H1 (cell line): ENCODE measurements around the gene PDZRN3. TPM values are rescaled to one million over a fixed set of nuclear protein-coding genes. Genes with fewer than 3 reads are reported as not detected.

Source experiments
- CEBPB ChIP-seq: IDR thresholded peaks from 2 replicates; pipeline ENCODE4 v1.6.1; 2012; ENCODE audit warnings: low read depth, low read length
- CTBP2 ChIP-seq: IDR thresholded peaks from 2 replicates; pipeline ENCODE4 v1.7.0; 2011; ENCODE audit warnings: borderline replicate concordance, mild to moderate bottlenecking, moderate library complexity, mixed read lengths, low read length; ENCODE audit not compliant: insufficient read depth, insufficient read length
- MAFK ChIP-seq: IDR thresholded peaks from 2 replicates; pipeline ENCODE4 v1.6.1; 2012; ENCODE audit warnings: low read depth, mild to moderate bottlenecking, improper control_type of control experiment, low read length
- POLR2AphosphoS5 ChIP-seq: IDR thresholded peaks from 2 replicates; pipeline ENCODE4 v1.6.1; 2011; ENCODE audit warnings: low read depth, low read length
- POU5F1 ChIP-seq: IDR thresholded peaks from 2 replicates; pipeline ENCODE4 v1.6.1; 2011; ENCODE audit warnings: low read depth, mild to moderate bottlenecking, low read length, moderate library complexity
- polyA plus RNA-seq, 7 experiments: library from polyadenylated mRNA; depleted of rRNA in 3 of 7; stranded (reverse) in 5 of 7; unstranded in 2 of 7; fragments of >200 nt in 5 of 7; fragments of 200-250 nt in 2 of 7; gene quantifications; 1 replicate in 5 of 7; 2 replicates in 1 of 7; 4 replicates in 1 of 7; pipeline versions ENCODE4 v1.2.1 to v1.2.3, GENCODE V29; 2011 to 2013; ENCODE audit warnings: missing spikeins in 2 of 7, mixed read lengths in 2 of 7
- total RNA-seq: library from RNA; stranded (reverse); fragmentation: NEBNext Ultra II Directional; extraction: Animal tissue kit (Norgen Biotek cat#: 25700); gene quantifications from 2 replicates; pipeline ENCODE4 v1.2.1, GENCODE V29; 2021
- TF ChIP-seq, protein P1 (sequence below): IDR thresholded peaks from 2 replicates; pipeline ENCODE4 v1.6.1; 2012; ENCODE audit warnings: inconsistent platforms
- TF ChIP-seq, protein P2 (sequence below): fragments of 300-600 bp; sonication (generic); IDR thresholded peaks from 2 replicates; pipeline ENCODE4 v1.7.1; 2012; ENCODE audit warnings: low read length, moderate library complexity, mild to moderate bottlenecking, inconsistent platforms; ENCODE audit not compliant: insufficient replicate concordance
- TF ChIP-seq, protein P3 (sequence below): IDR thresholded peaks from 2 replicates; pipeline ENCODE4 v1.6.1; 2012; ENCODE audit warnings: inconsistent platforms

PDZRN3 gene
- total and polyA plus RNA-seq, 2 of the 8 experiments (the other 6 are each of a cell fraction or from before 2014, with no cell fraction given), result 4.2 to 20.5 TPM

DNA sequence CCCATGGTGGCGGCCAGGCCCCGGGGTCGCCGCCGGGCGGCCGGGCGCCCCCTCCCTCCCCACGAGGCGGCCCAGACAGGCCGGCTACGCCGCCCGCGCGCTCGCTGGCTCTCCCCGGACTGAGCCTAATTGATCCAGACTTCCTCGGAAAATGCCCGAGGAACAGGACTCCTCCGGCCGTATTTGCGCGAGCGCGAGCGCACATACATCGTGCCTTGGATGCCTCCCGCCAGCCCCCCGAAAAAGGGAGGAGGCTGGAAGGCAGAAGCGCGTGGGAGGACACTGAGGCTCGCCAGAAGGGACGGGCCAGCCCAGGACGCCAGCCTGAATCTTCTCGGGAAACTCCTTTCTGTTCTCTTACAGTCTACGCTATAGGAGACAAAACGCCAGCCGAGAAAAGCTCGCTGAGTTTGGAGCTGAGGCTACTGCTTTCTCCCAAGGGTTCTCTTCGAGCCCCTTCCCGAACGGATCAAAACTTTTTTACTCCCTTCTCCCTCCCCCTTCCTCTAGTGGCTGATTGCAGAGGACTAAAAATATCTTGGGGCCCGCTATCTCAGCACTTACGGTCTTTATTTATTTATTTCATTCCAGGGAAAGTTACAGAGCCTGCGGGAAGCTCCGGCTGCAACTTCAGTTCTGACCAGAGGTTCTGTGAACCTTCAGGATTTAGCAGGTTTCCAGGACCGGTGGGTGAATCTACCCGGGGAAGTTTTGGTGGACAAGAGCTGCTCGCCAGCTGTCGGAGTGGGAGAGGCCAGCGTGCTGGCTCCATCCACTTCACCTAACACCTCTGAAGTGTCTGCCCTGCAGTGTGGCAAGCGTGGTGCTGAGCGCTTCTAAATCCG lies at the start of gene PDZRN3 (continued):
- TF ChIP-seq, protein P1, sequence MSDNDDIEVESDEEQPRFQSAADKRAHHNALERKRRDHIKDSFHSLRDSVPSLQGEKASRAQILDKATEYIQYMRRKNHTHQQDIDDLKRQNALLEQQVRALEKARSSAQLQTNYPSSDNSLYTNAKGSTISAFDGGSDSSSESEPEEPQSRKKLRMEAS, result peak; percentile 20; the same call in 1 of the 2 replicates
- TF ChIP-seq, protein P2, sequence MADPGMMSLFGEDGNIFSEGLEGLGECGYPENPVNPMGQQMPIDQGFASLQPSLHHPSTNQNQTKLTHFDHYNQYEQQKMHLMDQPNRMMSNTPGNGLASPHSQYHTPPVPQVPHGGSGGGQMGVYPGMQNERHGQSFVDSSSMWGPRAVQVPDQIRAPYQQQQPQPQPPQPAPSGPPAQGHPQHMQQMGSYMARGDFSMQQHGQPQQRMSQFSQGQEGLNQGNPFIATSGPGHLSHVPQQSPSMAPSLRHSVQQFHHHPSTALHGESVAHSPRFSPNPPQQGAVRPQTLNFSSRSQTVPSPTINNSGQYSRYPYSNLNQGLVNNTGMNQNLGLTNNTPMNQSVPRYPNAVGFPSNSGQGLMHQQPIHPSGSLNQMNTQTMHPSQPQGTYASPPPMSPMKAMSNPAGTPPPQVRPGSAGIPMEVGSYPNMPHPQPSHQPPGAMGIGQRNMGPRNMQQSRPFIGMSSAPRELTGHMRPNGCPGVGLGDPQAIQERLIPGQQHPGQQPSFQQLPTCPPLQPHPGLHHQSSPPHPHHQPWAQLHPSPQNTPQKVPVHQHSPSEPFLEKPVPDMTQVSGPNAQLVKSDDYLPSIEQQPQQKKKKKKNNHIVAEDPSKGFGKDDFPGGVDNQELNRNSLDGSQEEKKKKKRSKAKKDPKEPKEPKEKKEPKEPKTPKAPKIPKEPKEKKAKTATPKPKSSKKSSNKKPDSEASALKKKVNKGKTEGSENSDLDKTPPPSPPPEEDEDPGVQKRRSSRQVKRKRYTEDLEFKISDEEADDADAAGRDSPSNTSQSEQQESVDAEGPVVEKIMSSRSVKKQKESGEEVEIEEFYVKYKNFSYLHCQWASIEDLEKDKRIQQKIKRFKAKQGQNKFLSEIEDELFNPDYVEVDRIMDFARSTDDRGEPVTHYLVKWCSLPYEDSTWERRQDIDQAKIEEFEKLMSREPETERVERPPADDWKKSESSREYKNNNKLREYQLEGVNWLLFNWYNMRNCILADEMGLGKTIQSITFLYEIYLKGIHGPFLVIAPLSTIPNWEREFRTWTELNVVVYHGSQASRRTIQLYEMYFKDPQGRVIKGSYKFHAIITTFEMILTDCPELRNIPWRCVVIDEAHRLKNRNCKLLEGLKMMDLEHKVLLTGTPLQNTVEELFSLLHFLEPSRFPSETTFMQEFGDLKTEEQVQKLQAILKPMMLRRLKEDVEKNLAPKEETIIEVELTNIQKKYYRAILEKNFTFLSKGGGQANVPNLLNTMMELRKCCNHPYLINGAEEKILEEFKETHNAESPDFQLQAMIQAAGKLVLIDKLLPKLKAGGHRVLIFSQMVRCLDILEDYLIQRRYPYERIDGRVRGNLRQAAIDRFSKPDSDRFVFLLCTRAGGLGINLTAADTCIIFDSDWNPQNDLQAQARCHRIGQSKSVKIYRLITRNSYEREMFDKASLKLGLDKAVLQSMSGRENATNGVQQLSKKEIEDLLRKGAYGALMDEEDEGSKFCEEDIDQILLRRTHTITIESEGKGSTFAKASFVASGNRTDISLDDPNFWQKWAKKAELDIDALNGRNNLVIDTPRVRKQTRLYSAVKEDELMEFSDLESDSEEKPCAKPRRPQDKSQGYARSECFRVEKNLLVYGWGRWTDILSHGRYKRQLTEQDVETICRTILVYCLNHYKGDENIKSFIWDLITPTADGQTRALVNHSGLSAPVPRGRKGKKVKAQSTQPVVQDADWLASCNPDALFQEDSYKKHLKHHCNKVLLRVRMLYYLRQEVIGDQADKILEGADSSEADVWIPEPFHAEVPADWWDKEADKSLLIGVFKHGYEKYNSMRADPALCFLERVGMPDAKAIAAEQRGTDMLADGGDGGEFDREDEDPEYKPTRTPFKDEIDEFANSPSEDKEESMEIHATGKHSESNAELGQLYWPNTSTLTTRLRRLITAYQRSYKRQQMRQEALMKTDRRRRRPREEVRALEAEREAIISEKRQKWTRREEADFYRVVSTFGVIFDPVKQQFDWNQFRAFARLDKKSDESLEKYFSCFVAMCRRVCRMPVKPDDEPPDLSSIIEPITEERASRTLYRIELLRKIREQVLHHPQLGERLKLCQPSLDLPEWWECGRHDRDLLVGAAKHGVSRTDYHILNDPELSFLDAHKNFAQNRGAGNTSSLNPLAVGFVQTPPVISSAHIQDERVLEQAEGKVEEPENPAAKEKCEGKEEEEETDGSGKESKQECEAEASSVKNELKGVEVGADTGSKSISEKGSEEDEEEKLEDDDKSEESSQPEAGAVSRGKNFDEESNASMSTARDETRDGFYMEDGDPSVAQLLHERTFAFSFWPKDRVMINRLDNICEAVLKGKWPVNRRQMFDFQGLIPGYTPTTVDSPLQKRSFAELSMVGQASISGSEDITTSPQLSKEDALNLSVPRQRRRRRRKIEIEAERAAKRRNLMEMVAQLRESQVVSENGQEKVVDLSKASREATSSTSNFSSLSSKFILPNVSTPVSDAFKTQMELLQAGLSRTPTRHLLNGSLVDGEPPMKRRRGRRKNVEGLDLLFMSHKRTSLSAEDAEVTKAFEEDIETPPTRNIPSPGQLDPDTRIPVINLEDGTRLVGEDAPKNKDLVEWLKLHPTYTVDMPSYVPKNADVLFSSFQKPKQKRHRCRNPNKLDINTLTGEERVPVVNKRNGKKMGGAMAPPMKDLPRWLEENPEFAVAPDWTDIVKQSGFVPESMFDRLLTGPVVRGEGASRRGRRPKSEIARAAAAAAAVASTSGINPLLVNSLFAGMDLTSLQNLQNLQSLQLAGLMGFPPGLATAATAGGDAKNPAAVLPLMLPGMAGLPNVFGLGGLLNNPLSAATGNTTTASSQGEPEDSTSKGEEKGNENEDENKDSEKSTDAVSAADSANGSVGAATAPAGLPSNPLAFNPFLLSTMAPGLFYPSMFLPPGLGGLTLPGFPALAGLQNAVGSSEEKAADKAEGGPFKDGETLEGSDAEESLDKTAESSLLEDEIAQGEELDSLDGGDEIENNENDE, result peak; percentile 99
- TF ChIP-seq POLR2AphosphoS5, result 0 out of 2 replicates have a peak, but pooled peaks have one; percentile 8
- peak; percentile 53 for TF ChIP-seq MAFK
- TF ChIP-seq CTBP2, result peak; percentile 38
- TF ChIP-seq POU5F1, result no peak
- TF ChIP-seq, protein P3, sequence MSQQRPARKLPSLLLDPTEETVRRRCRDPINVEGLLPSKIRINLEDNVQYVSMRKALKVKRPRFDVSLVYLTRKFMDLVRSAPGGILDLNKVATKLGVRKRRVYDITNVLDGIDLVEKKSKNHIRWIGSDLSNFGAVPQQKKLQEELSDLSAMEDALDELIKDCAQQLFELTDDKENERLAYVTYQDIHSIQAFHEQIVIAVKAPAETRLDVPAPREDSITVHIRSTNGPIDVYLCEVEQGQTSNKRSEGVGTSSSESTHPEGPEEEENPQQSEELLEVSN, result peak; percentile 46; the same call in 1 of the 2 replicates
- no peak for TF ChIP-seq CEBPB
